ENCODE results near the gene JKAMP.

DNA sequence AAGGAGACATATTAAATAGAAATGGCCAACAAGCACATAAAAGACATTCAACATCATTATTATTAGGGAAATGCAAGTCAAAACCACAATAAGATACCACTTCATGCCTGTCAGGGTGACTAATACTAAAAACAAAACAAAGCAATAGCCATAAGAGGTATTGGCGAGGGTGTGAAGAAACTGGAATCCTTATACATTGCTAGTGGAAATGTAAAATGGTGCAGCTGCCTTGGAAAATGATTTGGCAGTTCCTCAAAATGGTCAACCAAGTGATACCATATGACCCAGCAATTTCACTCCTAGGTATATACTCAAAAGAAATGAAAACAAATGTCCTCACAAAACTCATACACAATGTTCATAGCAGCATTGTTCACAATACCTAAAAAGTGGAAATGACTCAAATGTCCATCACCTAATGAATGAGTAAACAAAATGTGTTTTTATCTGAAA, 46.1 kb upstream of the JKAMP start:
- TF ChIP-seq, protein P1, sequence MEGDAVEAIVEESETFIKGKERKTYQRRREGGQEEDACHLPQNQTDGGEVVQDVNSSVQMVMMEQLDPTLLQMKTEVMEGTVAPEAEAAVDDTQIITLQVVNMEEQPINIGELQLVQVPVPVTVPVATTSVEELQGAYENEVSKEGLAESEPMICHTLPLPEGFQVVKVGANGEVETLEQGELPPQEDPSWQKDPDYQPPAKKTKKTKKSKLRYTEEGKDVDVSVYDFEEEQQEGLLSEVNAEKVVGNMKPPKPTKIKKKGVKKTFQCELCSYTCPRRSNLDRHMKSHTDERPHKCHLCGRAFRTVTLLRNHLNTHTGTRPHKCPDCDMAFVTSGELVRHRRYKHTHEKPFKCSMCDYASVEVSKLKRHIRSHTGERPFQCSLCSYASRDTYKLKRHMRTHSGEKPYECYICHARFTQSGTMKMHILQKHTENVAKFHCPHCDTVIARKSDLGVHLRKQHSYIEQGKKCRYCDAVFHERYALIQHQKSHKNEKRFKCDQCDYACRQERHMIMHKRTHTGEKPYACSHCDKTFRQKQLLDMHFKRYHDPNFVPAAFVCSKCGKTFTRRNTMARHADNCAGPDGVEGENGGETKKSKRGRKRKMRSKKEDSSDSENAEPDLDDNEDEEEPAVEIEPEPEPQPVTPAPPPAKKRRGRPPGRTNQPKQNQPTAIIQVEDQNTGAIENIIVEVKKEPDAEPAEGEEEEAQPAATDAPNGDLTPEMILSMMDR (IDR thresholded peaks at IDR 0.05), result no peak
- no peak for TF ChIP-seq EP300 (IDR thresholded peaks at IDR 0.05)
